DND-41 (cell line): ENCODE measurements around the gene MTX1.

Experiments used
- EZH2 ChIP-seq: IDR thresholded peaks from 3 replicates; pipeline ENCODE4 v1.6.1; 2012; ENCODE audit warnings: borderline replicate concordance, low read depth, mild to moderate bottlenecking, moderate library complexity, low read length, inconsistent platforms; ENCODE audit not compliant: severe bottlenecking
- TF ChIP-seq, protein P1 (sequence below): IDR thresholded peaks from 2 replicates; pipeline ENCODE4 v1.5.1; 2012; ENCODE audit warnings: borderline replicate concordance, low read length, moderate library complexity, mild to moderate bottlenecking; ENCODE audit not compliant: poor library complexity, severe bottlenecking; ENCODE audit errors: extremely low read depth

DNA sequence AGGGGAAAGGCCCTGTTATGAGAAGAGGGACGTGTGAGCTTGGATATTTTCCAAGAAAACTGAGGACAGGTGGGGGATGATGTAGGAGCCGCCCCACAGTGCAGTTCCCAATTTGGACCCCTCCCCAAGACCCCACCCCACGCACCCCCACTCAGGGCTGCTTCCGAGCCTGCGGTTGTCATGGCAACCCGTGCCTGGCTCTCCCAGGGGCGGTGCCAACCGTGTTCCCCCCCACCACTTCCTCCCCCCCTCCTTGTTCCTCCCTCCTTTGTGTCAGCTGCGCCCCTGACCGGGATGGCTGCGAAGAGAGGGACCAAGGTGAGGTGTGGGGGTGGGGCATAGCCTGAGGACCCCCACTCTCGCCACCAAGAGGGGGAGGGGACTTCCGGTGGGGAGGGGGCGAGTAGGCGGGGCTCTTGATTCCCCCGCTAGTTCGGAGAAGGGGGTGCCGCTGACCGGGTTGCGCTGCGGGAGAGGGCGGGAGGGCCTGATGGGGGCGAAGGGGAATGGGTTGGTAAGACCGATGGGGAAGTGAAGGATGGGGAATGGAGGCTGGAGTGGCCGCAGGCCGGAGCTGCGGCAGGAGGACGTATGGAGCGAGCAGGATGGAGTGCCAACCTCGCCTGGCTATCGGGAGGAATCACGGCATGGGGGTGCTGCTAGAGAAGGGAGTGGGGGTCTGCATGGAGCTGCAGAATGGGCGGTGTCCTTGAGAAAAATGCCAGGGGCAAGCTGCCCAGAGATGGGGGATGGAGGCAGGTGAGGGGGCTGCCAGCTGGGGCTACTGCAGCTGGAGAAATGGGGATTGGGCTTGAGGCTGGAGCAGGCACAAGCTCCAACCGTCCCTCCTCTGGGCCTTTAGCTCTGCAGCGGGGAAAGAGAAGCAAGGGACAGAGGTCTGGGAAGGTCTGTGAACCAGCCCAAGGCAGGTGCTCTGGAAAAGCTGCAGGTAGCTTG lies 33.9 kb upstream of the MTX1 start:
- TF ChIP-seq, protein P1, sequence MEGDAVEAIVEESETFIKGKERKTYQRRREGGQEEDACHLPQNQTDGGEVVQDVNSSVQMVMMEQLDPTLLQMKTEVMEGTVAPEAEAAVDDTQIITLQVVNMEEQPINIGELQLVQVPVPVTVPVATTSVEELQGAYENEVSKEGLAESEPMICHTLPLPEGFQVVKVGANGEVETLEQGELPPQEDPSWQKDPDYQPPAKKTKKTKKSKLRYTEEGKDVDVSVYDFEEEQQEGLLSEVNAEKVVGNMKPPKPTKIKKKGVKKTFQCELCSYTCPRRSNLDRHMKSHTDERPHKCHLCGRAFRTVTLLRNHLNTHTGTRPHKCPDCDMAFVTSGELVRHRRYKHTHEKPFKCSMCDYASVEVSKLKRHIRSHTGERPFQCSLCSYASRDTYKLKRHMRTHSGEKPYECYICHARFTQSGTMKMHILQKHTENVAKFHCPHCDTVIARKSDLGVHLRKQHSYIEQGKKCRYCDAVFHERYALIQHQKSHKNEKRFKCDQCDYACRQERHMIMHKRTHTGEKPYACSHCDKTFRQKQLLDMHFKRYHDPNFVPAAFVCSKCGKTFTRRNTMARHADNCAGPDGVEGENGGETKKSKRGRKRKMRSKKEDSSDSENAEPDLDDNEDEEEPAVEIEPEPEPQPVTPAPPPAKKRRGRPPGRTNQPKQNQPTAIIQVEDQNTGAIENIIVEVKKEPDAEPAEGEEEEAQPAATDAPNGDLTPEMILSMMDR, result no peak
- no peak for TF ChIP-seq EZH2
